GM18519 (cell line): Measurements from ENCODE around the gene RABGEF1.
"Not testable (repeated sequence)": the region's sequence is repeated elsewhere in the genome, so short reads cannot be mapped to it uniquely, and the experiment has no call there.

Source experiments
- ATAC-seq: cut with Tn5 transposase; IDR thresholded peaks from one replicate; pipeline ENCODE4 v1.9.1; 2021; ENCODE audit warnings: mild to moderate bottlenecking, moderate library complexity; ENCODE audit not compliant: unreplicated experiment, low FRiP score

The RABGEF1 gene

DNA sequence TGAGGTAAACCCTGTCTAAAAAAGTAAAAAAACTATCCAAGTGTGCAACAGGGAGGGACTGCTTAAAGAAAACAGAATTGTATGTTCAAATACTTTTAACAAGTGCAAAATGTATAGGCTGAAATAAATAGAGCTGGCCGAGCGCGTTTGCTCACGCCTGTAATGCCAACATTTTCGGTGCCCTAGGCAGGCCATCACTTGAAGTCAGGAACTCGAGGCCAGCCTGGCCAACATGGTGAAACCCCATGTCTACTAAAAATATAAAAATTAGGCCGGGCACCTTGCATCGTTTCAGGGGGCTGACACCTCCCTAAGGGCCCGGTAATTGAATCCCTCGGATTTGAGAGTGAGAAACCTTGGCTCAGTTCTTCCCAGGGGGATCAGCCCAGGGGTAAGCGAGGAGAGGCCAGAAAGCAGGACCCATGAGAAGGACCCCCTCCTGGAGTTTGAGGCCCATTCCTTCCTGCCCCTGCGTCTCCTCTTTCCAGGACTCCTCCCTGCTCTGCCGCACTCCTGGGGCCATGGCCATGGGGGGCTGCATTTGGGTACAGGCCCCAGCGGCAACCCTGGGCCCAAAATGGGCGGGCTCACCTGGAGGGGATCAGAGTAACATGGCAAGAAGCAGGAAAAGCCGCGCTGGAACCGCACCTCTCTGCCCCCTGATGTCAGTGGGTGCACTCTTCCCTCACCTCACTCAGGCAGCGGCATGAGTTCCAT, 105.0 kb downstream of the RABGEF1 start:
- no peak for ATAC-seq

- not testable (repeated sequence) for ATAC-seq
Observed at GRCh38 chr7:66846096-66846445, 105.5 kb downstream of the RABGEF1 start.

GRCh38 chr7:66847523-66847855, 107.0 kb downstream of the RABGEF1 start:
- ATAC-seq: not testable (repeated sequence)

DNA sequence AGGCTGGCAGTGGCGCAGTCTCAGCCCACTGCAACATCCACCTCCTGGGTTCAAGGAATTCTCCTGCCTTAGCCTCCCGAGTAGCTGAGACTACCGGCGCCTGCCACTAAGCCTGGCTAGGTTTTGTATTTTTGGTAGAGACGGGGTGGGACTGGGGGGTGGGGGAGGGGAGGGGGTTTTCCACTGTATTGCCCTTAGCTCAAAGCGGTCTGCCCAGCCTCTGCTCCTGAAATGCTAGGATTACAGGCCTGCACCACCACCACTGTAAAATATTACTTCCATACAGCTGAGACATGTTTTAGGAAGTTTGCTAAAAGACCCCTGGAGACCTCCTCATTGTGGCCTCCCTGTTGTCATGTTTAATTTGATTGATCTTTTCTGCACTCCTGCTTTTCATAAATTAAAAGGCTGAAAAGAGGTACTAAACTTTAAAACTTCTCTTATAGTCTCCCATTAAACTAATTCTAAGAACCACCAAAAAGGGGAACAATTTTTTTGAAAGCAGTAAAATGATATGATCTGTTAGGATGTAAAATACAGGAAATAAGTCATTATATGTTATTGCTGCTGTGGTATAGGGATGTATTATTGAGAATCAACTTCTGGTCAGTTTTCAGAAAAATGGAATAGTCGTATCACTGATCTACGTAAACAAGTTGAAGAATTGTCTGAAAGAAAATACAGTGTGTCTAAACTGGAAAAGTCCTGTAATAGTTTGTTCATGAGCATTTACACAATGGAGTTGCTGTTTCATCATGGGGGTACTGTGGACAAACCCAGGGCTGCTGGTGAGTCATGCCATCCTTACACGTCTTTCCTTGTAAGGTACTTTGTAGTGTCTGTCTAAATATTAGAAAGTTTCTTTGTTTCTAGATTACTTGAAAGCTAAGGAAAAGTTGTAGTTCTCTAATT, 107.6 kb downstream of the RABGEF1 start:
- no peak for ATAC-seq

DNA sequence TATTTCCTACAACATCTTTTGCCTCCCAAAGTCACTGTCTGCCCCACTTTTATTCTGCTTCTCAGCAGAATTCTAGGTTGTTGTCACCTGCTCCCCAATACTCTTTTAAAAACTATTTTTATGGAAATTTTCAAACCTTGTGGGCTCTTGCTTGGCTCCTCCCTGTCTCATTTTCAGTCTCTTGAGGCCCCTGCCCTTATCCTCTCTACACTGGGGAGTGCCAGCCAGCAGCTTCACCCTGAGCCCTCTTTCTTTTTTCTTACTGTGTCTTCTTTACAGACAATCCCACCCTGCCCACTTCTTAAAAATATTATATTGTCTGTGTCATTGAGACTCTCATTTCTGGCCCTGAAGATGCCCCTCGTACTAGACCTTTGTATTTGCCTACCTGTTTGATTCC, 118.8 kb downstream of the RABGEF1 start:
- no peak for ATAC-seq

- no peak for ATAC-seq
Observed at GRCh38 chr7:66859794-66860645, 119.5 kb downstream of the RABGEF1 start.

DNA sequence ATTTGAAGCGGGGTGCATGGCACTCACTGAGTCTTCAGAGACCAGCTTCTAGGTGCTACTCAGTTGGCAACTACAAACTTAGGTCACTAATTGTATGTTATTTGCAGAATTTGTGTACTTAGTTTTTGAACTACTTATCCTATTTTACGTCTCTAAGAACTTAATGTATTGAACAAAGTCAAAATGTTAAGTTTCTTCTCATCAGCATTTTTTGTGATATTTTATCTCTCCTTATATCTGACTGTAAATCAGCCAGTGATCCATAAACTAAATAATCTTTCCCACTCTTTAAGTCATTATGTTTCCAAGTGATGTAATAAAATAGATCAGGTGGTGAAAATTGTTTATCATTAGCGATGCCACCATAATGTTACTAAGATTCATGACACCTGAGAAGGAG, 120.2 kb downstream of the RABGEF1 start:
- ATAC-seq: no peak
